DOHH2 (cell line): ENCODE results near the gene ATP13A3.

Source experiments
- EZH2phosphoT487 ChIP-seq: fragments of 200-600 bp; sonication (generic); IDR thresholded peaks from 2 replicates; pipeline ENCODE4 v1.6.1; 2017; ENCODE audit warnings: borderline replicate concordance, mild to moderate bottlenecking, antibody characterized with exemption, low read length, moderate library complexity, mixed read lengths
- TF ChIP-seq, protein P1 (sequence below): fragments of 200-600 bp; sonication (generic); IDR thresholded peaks from one replicate; pipeline ENCODE4 v1.5.1; 2014; ENCODE audit warnings: antibody characterized with exemption, mild to moderate bottlenecking, low read depth, low read length; ENCODE audit not compliant: poor library complexity, severe bottlenecking

DNA sequence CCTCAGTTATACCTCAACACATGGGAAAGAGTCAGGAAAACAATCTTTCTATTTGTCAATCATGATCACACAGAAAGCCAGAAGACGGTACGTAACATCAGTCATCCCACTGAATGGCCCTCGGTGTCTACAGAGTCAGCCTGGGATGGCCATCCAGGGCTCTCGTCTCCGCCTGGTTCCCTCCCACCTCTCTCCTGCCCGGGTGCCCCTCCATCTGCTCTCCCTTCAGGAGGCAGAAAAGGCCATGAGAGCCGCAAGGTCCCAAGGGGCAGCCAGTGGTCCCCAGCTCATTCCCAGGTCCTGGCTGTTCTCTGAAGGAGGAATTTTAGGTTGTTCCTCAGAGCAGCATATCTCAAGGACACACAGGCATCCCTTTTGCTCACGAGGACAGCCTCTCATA is 112.9 kb downstream of the ATP13A3 start:
- TF ChIP-seq, protein P1, sequence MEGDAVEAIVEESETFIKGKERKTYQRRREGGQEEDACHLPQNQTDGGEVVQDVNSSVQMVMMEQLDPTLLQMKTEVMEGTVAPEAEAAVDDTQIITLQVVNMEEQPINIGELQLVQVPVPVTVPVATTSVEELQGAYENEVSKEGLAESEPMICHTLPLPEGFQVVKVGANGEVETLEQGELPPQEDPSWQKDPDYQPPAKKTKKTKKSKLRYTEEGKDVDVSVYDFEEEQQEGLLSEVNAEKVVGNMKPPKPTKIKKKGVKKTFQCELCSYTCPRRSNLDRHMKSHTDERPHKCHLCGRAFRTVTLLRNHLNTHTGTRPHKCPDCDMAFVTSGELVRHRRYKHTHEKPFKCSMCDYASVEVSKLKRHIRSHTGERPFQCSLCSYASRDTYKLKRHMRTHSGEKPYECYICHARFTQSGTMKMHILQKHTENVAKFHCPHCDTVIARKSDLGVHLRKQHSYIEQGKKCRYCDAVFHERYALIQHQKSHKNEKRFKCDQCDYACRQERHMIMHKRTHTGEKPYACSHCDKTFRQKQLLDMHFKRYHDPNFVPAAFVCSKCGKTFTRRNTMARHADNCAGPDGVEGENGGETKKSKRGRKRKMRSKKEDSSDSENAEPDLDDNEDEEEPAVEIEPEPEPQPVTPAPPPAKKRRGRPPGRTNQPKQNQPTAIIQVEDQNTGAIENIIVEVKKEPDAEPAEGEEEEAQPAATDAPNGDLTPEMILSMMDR = no peak
- TF ChIP-seq EZH2phosphoT487 = no peak
